Activated CD4-positive, alpha-beta T cell treated with anti-CD3 and anti-CD28 coated beads, Interleukin-2, amount 10 ng/mL, durations not matched to agents 7 days and 5 days (primary cell): ENCODE data around the gene HORMAD2. TPM values are rescaled to one million over a fixed set of nuclear protein-coding genes. Genes with fewer than 3 reads are reported as not detected.
"Not testable (repeated sequence)": the region's sequence is repeated elsewhere in the genome, so short reads cannot be mapped to it uniquely, and the experiment has no call there.

Source experiments
- CTCF ChIA-PET: fragments of 350-600 bp; sonication (Branson Sonifier 250); formaldehyde crosslinking; loops from one replicate; lab custom pipeline; 2021; ENCODE audit warnings: antibody characterized with exemption; lab: Charles Lee
- POLR2A ChIA-PET: fragments of 350-600 bp; sonication (Branson Sonifier 250); formaldehyde crosslinking; loops from one replicate; lab custom pipeline; 2021; ENCODE audit warnings: antibody characterized with exemption; lab: Charles Lee
- DNase-seq: peaks from one replicate; pipeline ENCODE4 v3.0.0-alpha.2; 2020
- H3K27ac Mint-ChIP-seq: one replicate; pipeline ENCODE4 v1.8.0; 2021; ENCODE audit warnings: mild to moderate bottlenecking, moderate library complexity, mixed read lengths
- H3K27me3 Mint-ChIP-seq: one replicate; pipeline ENCODE4 v1.8.0; 2021; ENCODE audit warnings: mixed read lengths
- H3K36me3 Mint-ChIP-seq: one replicate; pipeline ENCODE4 v1.8.0; 2021; ENCODE audit warnings: low read depth, mixed read lengths
- H3K4me1 Mint-ChIP-seq: one replicate; pipeline ENCODE4 v1.8.0; 2021; ENCODE audit warnings: mixed read lengths
- H3K4me3 Mint-ChIP-seq: one replicate; pipeline ENCODE4 v1.8.0; 2021; ENCODE audit warnings: mild to moderate bottlenecking, moderate library complexity, mixed read lengths
- H3K9me3 Mint-ChIP-seq: one replicate; pipeline ENCODE4 v1.8.0; 2021; ENCODE audit warnings: mixed read lengths
- total RNA-seq, 2 experiments: library from RNA; stranded (reverse); gene quantifications; one replicate each; pipeline ENCODE4 v1.2.3, GENCODE V29; 2021

The HORMAD2 gene
- total RNA-seq, 2 experiments from 2014 or later = not detected

- ChIA-PET POLR2A (no interaction called here), CTCF (interaction anchor here (0.5 to 1.6 kb wide), 15 partner anchors 10 to 511 kb away, joined by 3 to 6 read pairs (median 4); no protein-coding TSS in a partner anchor)
- no peak for DNase-seq
- Mint-ChIP-seq H3K36me3 (peaks cover 3% of the 10 kb centered on the region), H3K4me1 (peaks cover 21% of the 10 kb centered on the region), H3K27ac (no peak overlapping the region), H3K4me3 (no peak overlapping the region), H3K27me3 (peaks cover 12% of the 10 kb centered on the region), H3K9me3 (peaks cover 10% of the 10 kb centered on the region)
Measured at GRCh38 chr22:30088468-30088867, 8.2 kb downstream of the HORMAD2 start.

DNA sequence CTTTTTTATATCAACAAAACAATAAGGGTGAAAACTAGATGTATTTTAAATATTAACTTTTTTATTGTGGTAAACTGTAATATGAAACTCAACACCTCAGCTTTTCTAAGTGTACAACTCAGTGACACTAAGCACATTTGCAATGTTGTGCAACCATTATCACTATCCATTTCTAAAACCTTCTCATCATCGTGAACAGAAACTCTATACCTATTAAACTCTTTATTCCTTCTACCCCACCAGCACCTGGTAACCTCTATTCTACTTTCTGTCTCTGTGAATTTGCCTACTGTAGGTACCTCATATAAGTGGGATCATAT is 9.4 kb downstream of the HORMAD2 start:
- Mint-ChIP-seq H3K4me1 (peaks cover 21% of the 10 kb centered on the region), H3K27me3 (peaks cover 12% of the 10 kb centered on the region), H3K9me3 (peaks cover 10% of the 10 kb centered on the region), H3K36me3 (peaks cover 3% of the 10 kb centered on the region), H3K27ac (no peak overlapping the region), H3K4me3 (no peak overlapping the region)
- DNase-seq = no peak
- ChIA-PET CTCF (interaction anchor here (0.7 to 1.6 kb wide), 4 partner anchors 15 to 495 kb away, joined by 5 read pairs; no protein-coding TSS in a partner anchor), POLR2A (no interaction called here)

GRCh38 chr22:30092686-30093085 is 12.4 kb downstream of the HORMAD2 start:
- peaks cover 18% of the 10 kb centered on the region for H3K9me3 Mint-ChIP-seq
- H3K4me1 Mint-ChIP-seq = peaks cover 5% of the 10 kb centered on the region
- no peak overlapping the region for H3K4me3 Mint-ChIP-seq
- H3K27me3 Mint-ChIP-seq = peaks cover 12% of the 10 kb centered on the region
- no peak overlapping the region for H3K27ac Mint-ChIP-seq
- CTCF ChIA-PET = interaction anchor here (0.7 to 1.3 kb wide), 3 partner anchors 12 to 171 kb away, joined by 3 to 4 read pairs (median 3); no protein-coding TSS in a partner anchor
- POLR2A ChIA-PET = no interaction called here
- no peak for DNase-seq
- peaks cover 5% of the 10 kb centered on the region for H3K36me3 Mint-ChIP-seq

DNA sequence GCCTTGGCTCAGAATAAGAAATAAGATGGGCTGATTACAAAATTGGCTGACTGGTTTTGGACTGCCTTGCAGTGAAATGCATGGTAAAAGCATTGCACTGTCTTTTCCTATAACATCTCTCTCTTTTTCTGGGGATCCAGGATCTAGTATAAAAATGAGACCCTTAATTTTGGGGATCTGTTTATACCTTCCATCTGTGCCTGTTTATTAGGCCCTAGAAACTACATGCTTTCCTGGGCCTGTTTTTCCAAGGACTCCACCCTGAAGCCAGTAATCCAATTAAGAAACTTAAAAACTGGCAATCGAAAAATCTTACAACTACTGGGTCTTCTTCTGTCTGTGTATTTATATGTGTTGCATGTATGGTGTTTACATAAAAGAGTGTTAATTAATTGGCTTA is 14.5 kb downstream of the HORMAD2 start:
- Mint-ChIP-seq H3K36me3 (peaks cover 5% of the 10 kb centered on the region), H3K4me3 (no peak overlapping the region), H3K27ac (no peak overlapping the region), H3K9me3 (peaks cover 18% of the 10 kb centered on the region), H3K27me3 (peaks cover 12% of the 10 kb centered on the region), H3K4me1 (peaks cover 2% of the 10 kb centered on the region)
- no peak for DNase-seq
- ChIA-PET POLR2A (no interaction called here), CTCF (no interaction called here)

- Mint-ChIP-seq H3K36me3 (peaks cover 8% of the 10 kb centered on the region), H3K4me3 (no peak overlapping the region), H3K27ac (no peak overlapping the region), H3K4me1 (peaks cover 26% of the 10 kb centered on the region), H3K27me3 (no peaks in the 10 kb centered on the region), H3K9me3 (peaks cover 19% of the 10 kb centered on the region)
- POLR2A ChIA-PET = no interaction called here
- CTCF ChIA-PET = interaction anchor here (0.6 to 2.6 kb wide), 3 partner anchors 9 to 493 kb away, joined by 3 to 10 read pairs (median 3); no protein-coding TSS in a partner anchor
- no peak for DNase-seq
Measured at GRCh38 chr22:30097861-30098260, 17.6 kb downstream of the HORMAD2 start.

DNA sequence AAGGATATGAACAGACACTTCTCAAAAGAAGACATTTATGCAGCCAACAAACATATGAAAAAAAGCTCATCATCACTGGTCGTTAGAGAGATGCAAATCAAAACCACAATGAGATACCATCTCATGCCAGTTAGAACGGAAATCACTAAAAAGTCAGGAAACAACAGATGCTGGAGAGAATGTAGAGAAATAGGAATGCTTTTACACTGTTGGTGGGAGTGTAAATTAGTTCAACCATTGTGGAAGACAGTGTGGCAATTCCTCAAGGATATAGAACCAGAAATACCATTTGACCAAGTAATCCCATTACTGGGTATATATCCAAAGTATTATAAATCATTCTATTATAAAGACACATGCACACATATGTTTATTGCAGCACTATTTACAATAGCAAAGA is 20.5 kb downstream of the HORMAD2 start:
- Mint-ChIP-seq H3K4me1 (peaks cover 46% of the 10 kb centered on the region), H3K27ac (peak overlapping the region; percentile 75)
- POLR2A ChIA-PET, H3K27me3 Mint-ChIP-seq, H3K4me3 Mint-ChIP-seq, H3K9me3 Mint-ChIP-seq, H3K36me3 Mint-ChIP-seq, DNase-seq: not testable (repeated sequence)
- CTCF ChIA-PET = interaction anchor here (0.7 to 1.7 kb wide), 3 partner anchors 12 to 291 kb away, joined by 3 to 5 read pairs (median 3); no protein-coding TSS in a partner anchor

DNA sequence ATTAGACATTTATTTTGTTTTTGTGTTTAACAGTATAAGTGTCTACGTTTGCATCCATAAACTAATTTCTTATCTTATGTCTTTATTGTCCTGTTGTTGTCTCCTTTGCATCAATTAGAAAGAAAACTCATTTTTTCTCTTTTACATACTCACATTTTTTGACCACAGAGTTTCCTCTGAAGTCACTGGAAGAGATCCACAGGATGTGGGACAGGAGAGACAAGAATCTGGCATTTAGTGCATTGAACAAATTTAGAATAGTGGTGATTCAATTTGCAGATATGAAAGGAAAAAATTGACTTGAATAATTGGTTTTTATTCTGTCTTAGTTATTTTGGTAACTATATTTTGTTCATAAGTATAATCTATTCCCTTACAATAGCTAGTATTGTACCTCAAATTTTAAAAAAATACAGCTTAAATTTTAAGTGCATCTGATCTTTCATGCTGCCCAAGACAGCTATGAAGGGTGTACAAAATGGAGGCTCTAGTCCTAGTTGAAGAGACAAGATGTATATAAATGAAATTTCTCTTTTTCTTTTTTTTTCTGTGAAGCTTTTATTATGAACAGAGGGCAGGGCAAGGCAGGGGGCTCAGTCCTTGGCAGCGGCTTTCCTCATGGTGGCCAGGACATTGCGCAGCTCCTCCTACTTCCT is 24.4 kb downstream of the HORMAD2 start:
- H3K4me3 Mint-ChIP-seq = no peak overlapping the region

GRCh38 chr22:30105483-30105882 is 25.2 kb downstream of the HORMAD2 start:
- H3K4me1 Mint-ChIP-seq = peaks cover 63% of the 10 kb centered on the region
- no peaks in the 10 kb centered on the region for H3K27me3 Mint-ChIP-seq
- peaks cover 4% of the 10 kb centered on the region for H3K36me3 Mint-ChIP-seq
- CTCF ChIA-PET = interaction anchor here (0.5 to 5.8 kb wide), 9 partner anchors 15 to 292 kb away, joined by 3 to 34 read pairs (median 4); partner anchors contain the start of genes CASTOR1 and LIF
- POLR2A ChIA-PET = interaction anchor here (1.3 kb wide), 1 partner anchor 133 kb away, joined by 4 read pairs; no protein-coding TSS in a partner anchor
- H3K9me3 Mint-ChIP-seq = peaks cover 3% of the 10 kb centered on the region
- no peak overlapping the region for H3K4me3 Mint-ChIP-seq
- DNase-seq = no peak
- peak overlapping the region; percentile 58 for H3K27ac Mint-ChIP-seq

More for the DNA sequence above, 24.4 kb downstream of the HORMAD2 start:
- peaks cover 3% of the 10 kb centered on the region for H3K9me3 Mint-ChIP-seq
- H3K27ac Mint-ChIP-seq = peak overlapping the region; percentile 38
- CTCF ChIA-PET = interaction anchor here (0.5 to 5.8 kb wide), 10 partner anchors 19 to 217 kb away, joined by 3 to 34 read pairs (median 3); partner anchors contain the start of genes CASTOR1 and LIF
- POLR2A ChIA-PET = interaction anchor here (1.3 kb wide), 1 partner anchor 134 kb away, joined by 4 read pairs; no protein-coding TSS in a partner anchor
- peaks cover 4% of the 10 kb centered on the region for H3K36me3 Mint-ChIP-seq
- peak; percentile 46 for DNase-seq
- H3K27me3 Mint-ChIP-seq = no peaks in the 10 kb centered on the region
- peaks cover 69% of the 10 kb centered on the region for H3K4me1 Mint-ChIP-seq

GRCh38 chr22:30113494-30113893 is 33.2 kb downstream of the HORMAD2 start:
- CTCF ChIA-PET = interaction anchor here (0.6 to 1.8 kb wide), 3 partner anchors 22 to 141 kb away, joined by 3 to 6 read pairs (median 3); no protein-coding TSS in a partner anchor
- peaks cover 51% of the 10 kb centered on the region for H3K4me1 Mint-ChIP-seq
- H3K27ac Mint-ChIP-seq = no peak overlapping the region
- no peaks in the 10 kb centered on the region for H3K27me3 Mint-ChIP-seq
- no peaks in the 10 kb centered on the region for H3K9me3 Mint-ChIP-seq
- peaks cover 3% of the 10 kb centered on the region for H3K36me3 Mint-ChIP-seq
- H3K4me3 Mint-ChIP-seq = no peak overlapping the region
- no peak for DNase-seq
- POLR2A ChIA-PET = no interaction called here

GRCh38 chr22:30114361-30114760 is 34.1 kb downstream of the HORMAD2 start:
- ChIA-PET POLR2A (no interaction called here), CTCF (interaction anchor here (1.2 to 1.8 kb wide), 3 partner anchors 9 to 140 kb away, joined by 3 to 6 read pairs (median 4); no protein-coding TSS in a partner anchor)
- peaks cover 43% of the 10 kb centered on the region for H3K4me1 Mint-ChIP-seq
- H3K9me3 Mint-ChIP-seq = no peaks in the 10 kb centered on the region
- peaks cover 3% of the 10 kb centered on the region for H3K36me3 Mint-ChIP-seq
- H3K27ac Mint-ChIP-seq = no peak overlapping the region
- no peak for DNase-seq
- no peak overlapping the region for H3K4me3 Mint-ChIP-seq
- H3K27me3 Mint-ChIP-seq = no peaks in the 10 kb centered on the region

DNA sequence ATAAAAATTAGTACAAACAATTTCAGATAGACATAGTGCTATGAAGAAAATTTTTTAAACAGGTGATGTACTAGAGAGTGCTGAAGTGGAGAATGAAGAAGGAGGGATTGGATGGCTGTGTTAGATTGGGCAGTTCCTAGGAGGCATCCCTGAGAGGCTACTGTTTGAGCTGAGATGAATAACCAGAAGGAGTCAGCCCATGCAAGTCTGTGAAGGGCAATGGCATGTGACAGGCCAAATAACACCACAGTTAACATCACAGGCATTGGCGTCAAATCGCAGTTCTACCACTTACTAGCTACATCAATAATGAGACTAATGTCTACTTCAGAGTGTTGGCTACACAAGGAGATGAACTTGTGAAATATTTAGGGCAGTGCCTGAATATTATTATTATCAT is 35.4 kb downstream of the HORMAD2 start:
- no peak for DNase-seq
- Mint-ChIP-seq H3K4me3 (no peak overlapping the region), H3K36me3 (peaks cover 3% of the 10 kb centered on the region), H3K4me1 (peaks cover 40% of the 10 kb centered on the region), H3K27me3 (no peaks in the 10 kb centered on the region), H3K9me3 (no peaks in the 10 kb centered on the region), H3K27ac (no peak overlapping the region)
- POLR2A ChIA-PET = no interaction called here
- CTCF ChIA-PET = interaction anchor here (0.8 to 1.2 kb wide), 3 partner anchors 8 to 53 kb away, joined by 3 to 4 read pairs (median 4); no protein-coding TSS in a partner anchor

- no peak for DNase-seq
- POLR2A ChIA-PET = no interaction called here
- no peaks in the 10 kb centered on the region for H3K9me3 Mint-ChIP-seq
Measured at GRCh38 chr22:30116362-30117117, 36.3 kb downstream of the HORMAD2 start.

More at GRCh38 chr22:30116362-30117117, 36.3 kb downstream of the HORMAD2 start:
- Mint-ChIP-seq H3K4me1 (peaks cover 37% of the 10 kb centered on the region), H3K4me3 (no peak overlapping the region), H3K27ac (no peak overlapping the region), H3K36me3 (peaks cover 3% of the 10 kb centered on the region), H3K27me3 (no peaks in the 10 kb centered on the region)
- CTCF ChIA-PET = interaction anchor here (0.5 to 0.8 kb wide), 2 partner anchors 52 to 325 kb away, joined by 3 read pairs; no protein-coding TSS in a partner anchor
